Measurements from ENCODE around the gene TMEM79.
"Not testable (repeated sequence)": the region's sequence is repeated elsewhere in the genome, so short reads cannot be mapped to it uniquely, and the experiment has no call there.

Gene TMEM79

GRCh38 chr1:156316909-156317308 lies 32.8 kb downstream of the TMEM79 start:
- no peak for DNase-seq

DNA sequence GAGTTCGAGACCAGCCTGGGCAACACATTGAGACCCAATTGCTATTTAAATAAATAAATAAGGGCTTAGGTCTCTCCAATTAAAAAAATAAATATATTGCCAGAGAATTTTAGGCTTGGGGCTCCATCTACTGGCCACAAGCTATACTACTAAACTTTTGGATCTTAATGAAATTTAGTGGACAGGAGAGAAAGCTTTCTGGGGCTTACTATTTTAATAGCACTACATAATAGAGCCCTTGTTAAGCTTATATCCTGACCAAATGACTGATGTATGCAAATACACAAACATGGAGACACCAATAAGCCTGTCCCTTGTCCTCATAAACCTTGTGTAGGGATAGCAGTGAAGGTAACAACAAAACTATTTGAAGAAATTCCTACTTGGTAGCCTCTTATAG lies 35.5 kb downstream of the TMEM79 start:
- DNase-seq = no peak

DNA sequence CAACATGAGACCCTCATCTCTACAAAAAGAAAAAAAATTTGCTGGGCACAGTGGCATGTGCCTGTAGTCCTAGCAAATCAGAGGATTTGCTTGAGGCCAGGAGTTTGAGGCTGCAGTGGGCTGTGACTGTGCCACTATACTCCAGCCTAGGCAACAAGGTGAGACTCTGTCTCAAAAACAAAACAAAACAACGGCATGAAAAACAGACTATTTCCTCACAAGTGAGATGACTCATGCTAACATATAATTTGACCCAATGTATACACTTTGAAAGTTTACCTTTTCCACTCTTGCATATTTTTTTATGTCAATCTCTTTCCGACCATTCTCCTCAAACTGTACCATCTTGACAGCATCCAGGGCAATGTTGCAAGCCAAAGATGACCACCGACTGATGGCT lies 36.4 kb downstream of the TMEM79 start:
- DNase-seq = no peak

GRCh38 chr1:156323179-156323578 lies 39.1 kb downstream of the TMEM79 start:
- not testable (repeated sequence) for DNase-seq

GRCh38 chr1:156336242-156336641 lies 52.1 kb downstream of the TMEM79 start:
- DNase-seq = no peak

GRCh38 chr1:156337052-156337887 lies 53.1 kb downstream of the TMEM79 start:
- DNase-seq = no peak

DNA sequence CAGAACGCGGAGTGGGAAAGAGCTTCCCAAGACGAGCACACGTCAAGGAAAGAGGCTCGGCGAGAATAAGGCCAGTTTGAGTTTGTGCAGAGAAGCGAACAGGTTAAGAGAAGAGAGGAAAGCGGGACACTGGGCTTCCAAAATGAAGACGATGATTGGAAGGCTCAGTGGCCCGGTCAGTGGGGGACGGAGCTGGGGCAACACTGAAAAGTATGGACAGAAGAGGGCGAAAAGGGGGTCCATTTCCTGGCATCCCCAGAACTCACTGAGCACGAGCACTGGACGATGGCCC lies 53.7 kb downstream of the TMEM79 start:
- DNase-seq = no peak

DNA sequence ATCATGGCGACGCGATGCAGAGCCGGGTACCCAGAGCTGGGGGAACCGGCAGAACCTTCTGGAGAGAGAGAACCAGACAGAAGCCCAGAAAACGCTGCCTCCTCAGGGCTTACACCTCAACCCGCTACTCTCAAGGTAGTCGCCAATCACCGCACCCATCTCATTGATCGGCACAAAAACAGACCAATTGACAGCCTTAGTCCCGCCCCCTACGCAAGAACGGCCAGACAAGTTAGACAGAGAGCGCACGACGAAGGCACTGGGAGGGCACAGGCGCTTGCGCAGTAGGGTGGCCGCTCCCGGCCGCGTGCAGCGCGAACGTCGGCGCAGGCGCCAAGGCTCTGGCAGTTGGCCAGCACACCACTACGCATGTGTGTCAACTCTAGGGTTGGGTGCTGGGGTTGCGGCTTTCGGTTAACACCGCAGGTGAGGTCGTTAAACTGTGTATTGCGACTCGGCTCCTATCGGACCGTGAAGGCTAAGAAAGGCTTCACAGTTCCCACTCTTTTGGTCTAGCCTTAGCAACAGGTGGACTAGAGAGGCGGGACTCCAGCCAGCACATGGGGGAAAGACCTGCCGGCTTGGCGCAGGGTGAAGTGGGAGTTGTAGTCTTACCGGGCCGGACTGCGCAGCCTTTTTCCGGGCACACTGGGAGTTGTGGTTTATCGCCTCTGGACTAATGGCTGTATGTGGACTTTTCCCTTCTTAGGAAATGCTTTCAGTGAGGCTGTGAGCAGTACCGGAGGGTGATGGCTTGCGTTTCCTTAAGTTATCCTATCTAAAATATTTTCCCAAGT lies 54.3 kb downstream of the TMEM79 start, which contains the start of the genes CCT3 and TSACC:
CCT3 (minus strand) TSS at position 113 of the 797 bp plus-strand sequence; CDS start at position 5, 108 bp downstream.
TSACC (plus strand) TSS at position 347 of the 797 bp plus-strand sequence. CDS start 1,232 bp downstream, outside the sequence.
- peak; percentile 94 for DNase-seq
